Stomach (tissue), 4 donors: ENCODE measurements around the gene TPPP.

ENCODE experiments used
- CTCF ChIP-seq, 7 experiments: fragments of 450-650 bp in 4 of 7; fragments of 200-600 bp in 3 of 7; sonication (generic) in 3 of 7; IDR thresholded peaks; one replicate each; pipeline ENCODE4 v1.5.1; 2016 to 2019; ENCODE audit warnings: antibody characterized with exemption in 7 of 7, control low read depth in 2 of 7, mild to moderate bottlenecking in 1 of 7
- POLR2A ChIP-seq, 4 donors: fragments of 450-650 bp; IDR thresholded peaks; one replicate each; pipeline ENCODE4 v1.6.1; 2016; ENCODE audit warnings: antibody characterized with exemption in 4 of 4, control low read depth in 2 of 4, mild to moderate bottlenecking in 1 of 4, moderate library complexity in 1 of 4

- TF ChIP-seq CTCF (IDR thresholded peaks at IDR 0.05) (no peak), POLR2A (IDR thresholded peaks at IDR 0.05) (no peak)
Measured at GRCh38 chr5:654071-654778, 38.9 kb downstream of the TPPP start.
